SU-DHL-6 (cell line): ENCODE results near the gene ZBTB32.

Source experiments
- H2AFZ ChIP-seq: fragments of 200-600 bp; sonication (generic); 2 replicates; pipeline ENCODE4 v1.6.1; 2014; ENCODE audit warnings: low read depth, mild to moderate bottlenecking, moderate library complexity, mixed read lengths, antibody characterized with exemption, low read length; ENCODE audit not compliant: severe bottlenecking
- H3F3A ChIP-seq: fragments of 200-600 bp; shearing (Covaris generic); 2 replicates; pipeline ENCODE4 v1.6.0; 2016; ENCODE audit warnings: antibody characterized with exemption, mild to moderate bottlenecking; ENCODE audit not compliant: insufficient read depth
- H3K27ac ChIP-seq: fragments of 200-600 bp; sonication (generic); 2 replicates; pipeline ENCODE4 v1.5.1; 2016; ENCODE audit warnings: low read depth, mild to moderate bottlenecking, low read length, moderate library complexity, mixed read lengths
- H3K27me3 ChIP-seq: fragments of 200-600 bp; sonication (generic), shearing (Covaris generic); 2 replicates; pipeline ENCODE4 v1.6.0; 2014; ENCODE audit warnings: mild to moderate bottlenecking, low read length
- H3K36me3 ChIP-seq: fragments of 200-600 bp; sonication (generic); 2 replicates; pipeline ENCODE4 v1.6.1; 2014; ENCODE audit warnings: mild to moderate bottlenecking, low read length, mixed read lengths
- H3K4me2 ChIP-seq: fragments of 300-600, 200-600 bp; shearing (Covaris generic), sonication (generic); 2 replicates; pipeline ENCODE4 v1.6.0; 2014; ENCODE audit warnings: low read length, low read depth, mild to moderate bottlenecking; ENCODE audit not compliant: poor library complexity, severe bottlenecking
- H3K4me3 ChIP-seq: fragments of 200-600 bp; sonication (generic); 2 replicates; pipeline ENCODE4 v1.5.1; 2014; ENCODE audit warnings: antibody characterized with exemption, low read length, mild to moderate bottlenecking, mixed read lengths; ENCODE audit not compliant: insufficient read depth, poor library complexity, severe bottlenecking
- H3K79me2 ChIP-seq: fragments of 200-600 bp; sonication (generic); 2 replicates; pipeline ENCODE4 v1.6.1; 2014; ENCODE audit warnings: mild to moderate bottlenecking, low read length, moderate library complexity; ENCODE audit not compliant: insufficient read depth
- H3K9ac ChIP-seq: fragments of 200-600 bp; sonication (generic); 2 replicates; pipeline ENCODE4 v1.7.0; 2014; ENCODE audit warnings: mild to moderate bottlenecking, low read length
- H3K9me2 ChIP-seq: fragments of 200-600 bp; sonication (generic); replicated peaks from 2 replicates; pipeline ENCODE4 v1.6.1; 2014; ENCODE audit warnings: low read length; ENCODE audit not compliant: insufficient read depth
- H3K9me3 ChIP-seq: fragments of 200-600 bp; sonication (generic); 2 replicates; pipeline ENCODE4 v1.6.1; 2014; ENCODE audit warnings: low read length, mixed read lengths; ENCODE audit not compliant: insufficient read depth
- H4K20me1 ChIP-seq: fragments of 200-600 bp; sonication (generic); 2 replicates; pipeline ENCODE4 v1.6.1; 2014; ENCODE audit warnings: low read depth, mild to moderate bottlenecking, antibody characterized with exemption, low read length, moderate library complexity, mixed read lengths
- EZH2phosphoT487 ChIP-seq: fragments of 200-600 bp; sonication (generic), shearing (Covaris generic); conservative IDR thresholded peaks from 2 replicates; pipeline ENCODE4 v1.6.1; 2018; ENCODE audit warnings: mild to moderate bottlenecking, antibody characterized with exemption, low read length, moderate library complexity, mixed read lengths
- TF ChIP-seq, protein P1 (sequence below): fragments of 200-600 bp; sonication (generic); IDR thresholded peaks from one replicate; pipeline ENCODE4 v1.5.1; 2017; ENCODE audit warnings: antibody characterized with exemption, mild to moderate bottlenecking, low read length, moderate library complexity; ENCODE audit not compliant: insufficient read depth, poor library complexity, severe bottlenecking

The ZBTB32 gene

DNA sequence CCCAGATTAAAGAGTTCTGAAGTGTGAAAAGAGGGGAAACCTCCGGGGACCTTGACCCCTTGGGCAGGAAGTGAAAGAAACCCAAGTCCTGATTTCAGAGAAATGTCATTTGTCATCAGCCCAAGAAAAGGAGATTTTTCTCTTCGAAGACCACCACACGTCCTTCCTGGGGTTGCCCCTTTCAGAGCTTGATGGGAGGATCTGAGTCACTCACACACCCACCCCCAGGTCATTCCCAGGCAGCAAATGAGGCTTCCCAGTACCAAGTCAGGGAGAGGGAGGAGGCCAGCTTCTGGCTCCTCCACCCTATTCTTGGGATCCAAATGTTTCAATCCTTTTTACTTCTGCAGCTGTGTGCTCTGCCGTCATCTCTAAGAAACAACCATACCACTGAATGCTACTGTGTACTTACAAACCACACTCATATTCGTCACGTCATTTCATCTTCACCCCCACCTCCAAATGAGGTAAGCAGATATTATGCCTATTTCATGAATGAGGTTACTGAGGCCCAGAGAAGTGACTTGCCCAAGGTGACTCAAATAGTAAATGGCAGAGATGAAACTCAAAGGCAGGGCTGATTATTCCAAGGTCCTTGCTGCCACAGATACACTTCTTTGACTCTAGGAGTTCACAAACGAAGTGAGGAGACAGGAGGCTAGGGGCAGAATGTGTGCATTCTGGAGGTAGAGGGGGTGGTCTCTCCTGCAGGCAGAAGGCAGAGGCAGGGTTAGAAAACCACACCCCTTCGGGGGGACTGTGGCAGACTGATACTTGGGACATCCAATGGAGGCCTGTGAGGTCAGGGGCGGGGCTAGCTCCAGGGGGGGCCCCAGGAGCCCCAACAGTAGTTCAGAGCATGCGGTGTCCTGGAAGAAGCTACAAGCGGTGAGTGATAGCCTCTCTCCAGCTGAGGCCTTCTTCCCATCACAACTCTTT lies 8.5 kb downstream of the ZBTB32 start:
- Histone ChIP-seq H3K4me2 (no peak overlapping the region), H3K9ac (no peak overlapping the region), H3K9me2 (no peaks in the 10 kb centered on the region), H4K20me1 (no peaks in the 10 kb centered on the region), H3K27ac (no peak overlapping the region), H3K79me2 (no peaks in the 10 kb centered on the region), H2AFZ (no peak overlapping the region), H3K4me3 (no peak overlapping the region), H3F3A (no peaks in the 10 kb centered on the region), H3K27me3 (no peaks in the 10 kb centered on the region), H3K36me3 (no peaks in the 10 kb centered on the region), H3K9me3 (no peaks in the 10 kb centered on the region)
- TF ChIP-seq EZH2phosphoT487 = no peak
- TF ChIP-seq, protein P1, sequence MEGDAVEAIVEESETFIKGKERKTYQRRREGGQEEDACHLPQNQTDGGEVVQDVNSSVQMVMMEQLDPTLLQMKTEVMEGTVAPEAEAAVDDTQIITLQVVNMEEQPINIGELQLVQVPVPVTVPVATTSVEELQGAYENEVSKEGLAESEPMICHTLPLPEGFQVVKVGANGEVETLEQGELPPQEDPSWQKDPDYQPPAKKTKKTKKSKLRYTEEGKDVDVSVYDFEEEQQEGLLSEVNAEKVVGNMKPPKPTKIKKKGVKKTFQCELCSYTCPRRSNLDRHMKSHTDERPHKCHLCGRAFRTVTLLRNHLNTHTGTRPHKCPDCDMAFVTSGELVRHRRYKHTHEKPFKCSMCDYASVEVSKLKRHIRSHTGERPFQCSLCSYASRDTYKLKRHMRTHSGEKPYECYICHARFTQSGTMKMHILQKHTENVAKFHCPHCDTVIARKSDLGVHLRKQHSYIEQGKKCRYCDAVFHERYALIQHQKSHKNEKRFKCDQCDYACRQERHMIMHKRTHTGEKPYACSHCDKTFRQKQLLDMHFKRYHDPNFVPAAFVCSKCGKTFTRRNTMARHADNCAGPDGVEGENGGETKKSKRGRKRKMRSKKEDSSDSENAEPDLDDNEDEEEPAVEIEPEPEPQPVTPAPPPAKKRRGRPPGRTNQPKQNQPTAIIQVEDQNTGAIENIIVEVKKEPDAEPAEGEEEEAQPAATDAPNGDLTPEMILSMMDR = no peak

DNA sequence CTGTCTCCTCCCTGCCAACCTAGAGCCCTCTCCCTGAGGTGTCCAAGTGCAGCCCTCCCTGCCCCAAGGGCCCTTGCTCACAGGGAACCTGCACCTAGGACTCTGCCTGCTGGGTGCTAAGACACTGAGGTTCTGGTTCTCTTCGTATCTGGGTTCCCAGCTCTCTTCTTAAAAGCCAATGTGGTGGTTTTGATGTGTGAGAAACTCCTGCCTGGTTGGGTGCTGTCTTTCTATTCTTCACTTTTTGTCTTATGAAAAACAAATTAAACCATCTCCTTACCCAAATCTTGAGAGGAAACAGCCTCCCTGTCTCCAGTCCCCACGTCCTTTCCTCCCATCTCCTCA lies 9.1 kb downstream of the ZBTB32 start:
- no peak overlapping the region for H3K27ac ChIP-seq
- no peak overlapping the region for H3K4me2 ChIP-seq
- H3F3A ChIP-seq = no peaks in the 10 kb centered on the region
- peaks cover 4% of the 10 kb centered on the region for H3K79me2 ChIP-seq
- no peaks in the 10 kb centered on the region for H3K9me3 ChIP-seq
- H4K20me1 ChIP-seq = no peaks in the 10 kb centered on the region
- H3K4me3 ChIP-seq = no peak overlapping the region
- H3K9me2 ChIP-seq = no peaks in the 10 kb centered on the region
- TF ChIP-seq EZH2phosphoT487 = no peak
- TF ChIP-seq, protein P1 = no peak
- H2AFZ ChIP-seq = no peak overlapping the region
- H3K36me3 ChIP-seq = no peaks in the 10 kb centered on the region
- H3K27me3 ChIP-seq = no peaks in the 10 kb centered on the region
- H3K9ac ChIP-seq = no peak overlapping the region

DNA sequence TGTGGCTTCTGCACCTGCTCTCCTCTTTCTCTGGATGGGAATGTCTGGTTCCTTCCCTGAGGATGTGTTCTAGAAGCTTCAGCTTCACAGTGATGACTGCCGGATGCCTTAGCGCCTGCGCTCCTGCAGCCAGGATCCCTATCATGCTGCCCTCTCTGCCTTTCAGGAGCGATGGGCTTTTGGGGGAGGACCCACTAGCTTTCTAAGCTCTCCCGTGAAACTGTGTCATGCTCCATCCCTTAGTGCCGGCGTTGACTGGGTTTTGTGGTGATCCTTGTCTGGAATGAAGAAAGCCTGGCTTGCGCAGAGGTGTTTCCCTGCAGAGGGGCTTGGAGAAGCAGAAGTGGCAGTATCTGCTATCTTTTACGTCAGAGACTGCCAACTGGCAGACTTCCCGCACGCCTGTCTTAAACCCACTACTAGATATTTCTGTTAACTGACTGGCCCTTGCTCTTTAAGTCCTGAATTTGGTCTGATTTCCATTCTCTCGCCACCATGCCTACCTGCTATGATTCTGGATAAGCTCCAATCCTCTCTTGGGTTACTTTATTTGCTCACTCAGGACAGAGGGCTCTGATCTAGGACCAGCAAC lies 9.6 kb downstream of the ZBTB32 start:
- TF ChIP-seq, protein P1 = no peak
- TF ChIP-seq EZH2phosphoT487 = no peak
- no peak overlapping the region for H3K27ac ChIP-seq
- no peaks in the 10 kb centered on the region for H4K20me1 ChIP-seq
- no peaks in the 10 kb centered on the region for H3K36me3 ChIP-seq
- peaks cover 9% of the 10 kb centered on the region for H3K79me2 ChIP-seq
- no peak overlapping the region for H3K4me2 ChIP-seq
- H3K4me3 ChIP-seq = no peak overlapping the region
- no peaks in the 10 kb centered on the region for H3K9me2 ChIP-seq
- no peak overlapping the region for H3K9ac ChIP-seq
- no peaks in the 10 kb centered on the region for H3K9me3 ChIP-seq
- H2AFZ ChIP-seq = no peak overlapping the region
- no peaks in the 10 kb centered on the region for H3F3A ChIP-seq
- H3K27me3 ChIP-seq = no peaks in the 10 kb centered on the region
